MG63 (cell line): Measurements from ENCODE around the gene SLC39A2. TPM values are rescaled to one million over a fixed set of nuclear protein-coding genes. Genes with fewer than 3 reads are reported as not detected.
"Not testable (repeated sequence)": the region's sequence is repeated elsewhere in the genome, so short reads cannot be mapped to it uniquely, and the experiment has no call there.

Experiments used
- DNase-seq: peaks from one replicate; pipeline ENCODE4 v3.0.0-alpha.2; 2020
- H3K27me3 ChIP-seq: fragments of 250-450 bp; sonication (Bioruptor Pico); 2 replicates; pipeline ENCODE4 v1.5.1; 2020; ENCODE audit warnings: mild to moderate bottlenecking, moderate library complexity
- H3K36me3 ChIP-seq: fragments of 250-450 bp; sonication (Bioruptor Pico); 2 replicates; pipeline ENCODE4 v1.5.1; 2020; ENCODE audit warnings: mild to moderate bottlenecking, moderate library complexity
- H3K4me3 ChIP-seq: fragments of 250-450 bp; sonication (Bioruptor Pico); 2 replicates; pipeline ENCODE4 v1.5.1; 2020; ENCODE audit warnings: mild to moderate bottlenecking, moderate library complexity
- H3K9me3 ChIP-seq: fragments of 250-450 bp; sonication (Bioruptor Pico); 2 replicates; pipeline ENCODE4 v1.5.1; 2020; ENCODE audit warnings: mild to moderate bottlenecking, moderate library complexity
- total RNA-seq: library from RNA; depleted of rRNA; stranded (reverse); fragments of >200 nt; shearing (Covaris generic); gene quantifications from 2 replicates; pipeline ENCODE4 v1.2.3, GENCODE V29; 2014; ENCODE audit warnings: low replicate concordance; rRNA removed

Gene SLC39A2, protein sequence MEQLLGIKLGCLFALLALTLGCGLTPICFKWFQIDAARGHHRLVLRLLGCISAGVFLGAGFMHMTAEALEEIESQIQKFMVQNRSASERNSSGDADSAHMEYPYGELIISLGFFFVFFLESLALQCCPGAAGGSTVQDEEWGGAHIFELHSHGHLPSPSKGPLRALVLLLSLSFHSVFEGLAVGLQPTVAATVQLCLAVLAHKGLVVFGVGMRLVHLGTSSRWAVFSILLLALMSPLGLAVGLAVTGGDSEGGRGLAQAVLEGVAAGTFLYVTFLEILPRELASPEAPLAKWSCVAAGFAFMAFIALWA
- not detected in 2 replicates for total RNA-seq

DNA sequence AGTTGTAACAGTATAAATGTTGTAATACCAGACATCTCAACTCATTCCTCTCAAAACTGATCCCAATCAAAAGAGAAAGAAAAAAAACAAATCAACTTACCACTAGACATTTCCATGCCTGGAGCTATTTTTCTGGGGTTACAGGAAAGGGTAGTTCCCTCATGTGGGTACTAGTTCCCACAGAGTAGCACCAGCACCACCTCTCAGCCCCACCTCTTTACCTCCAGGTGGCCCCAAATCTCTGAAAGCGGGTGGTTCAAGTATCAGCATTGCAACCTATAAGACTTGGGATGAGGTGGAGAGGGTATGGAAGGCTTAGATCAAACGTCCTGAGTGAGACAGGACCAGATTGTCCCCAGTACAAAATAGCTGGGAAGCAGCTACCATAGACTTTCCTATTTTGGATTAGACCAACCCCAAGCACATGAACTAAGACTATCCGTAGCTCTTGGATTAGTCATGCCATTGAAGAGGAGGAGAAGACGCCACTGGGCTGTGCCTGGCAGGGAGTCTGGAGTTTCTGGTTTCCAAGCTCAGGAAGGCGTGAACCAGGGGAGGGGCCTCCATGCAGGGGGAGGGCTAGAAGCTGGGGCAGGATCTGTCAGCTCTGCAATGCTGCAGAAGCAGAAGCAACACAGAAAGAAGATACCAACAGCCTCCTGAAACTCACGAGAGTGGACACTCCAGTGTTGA, at the start of gene SLC39A2:
SLC39A2 (plus strand) TSS at position 620 of the 693 bp plus-strand sequence. CDS start 154 bp downstream, outside the sequence.
- H3K9me3 ChIP-seq: no peaks in the 10 kb centered on the region
- peak; percentile 52 for DNase-seq
- H3K4me3 ChIP-seq: no peak within 1 kb of the TSS
- peaks cover 2% of the 10 kb centered on the region; the same call in 1 of the 2 replicates for H3K36me3 ChIP-seq
- no peaks in the 10 kb centered on the region for H3K27me3 ChIP-seq

DNA sequence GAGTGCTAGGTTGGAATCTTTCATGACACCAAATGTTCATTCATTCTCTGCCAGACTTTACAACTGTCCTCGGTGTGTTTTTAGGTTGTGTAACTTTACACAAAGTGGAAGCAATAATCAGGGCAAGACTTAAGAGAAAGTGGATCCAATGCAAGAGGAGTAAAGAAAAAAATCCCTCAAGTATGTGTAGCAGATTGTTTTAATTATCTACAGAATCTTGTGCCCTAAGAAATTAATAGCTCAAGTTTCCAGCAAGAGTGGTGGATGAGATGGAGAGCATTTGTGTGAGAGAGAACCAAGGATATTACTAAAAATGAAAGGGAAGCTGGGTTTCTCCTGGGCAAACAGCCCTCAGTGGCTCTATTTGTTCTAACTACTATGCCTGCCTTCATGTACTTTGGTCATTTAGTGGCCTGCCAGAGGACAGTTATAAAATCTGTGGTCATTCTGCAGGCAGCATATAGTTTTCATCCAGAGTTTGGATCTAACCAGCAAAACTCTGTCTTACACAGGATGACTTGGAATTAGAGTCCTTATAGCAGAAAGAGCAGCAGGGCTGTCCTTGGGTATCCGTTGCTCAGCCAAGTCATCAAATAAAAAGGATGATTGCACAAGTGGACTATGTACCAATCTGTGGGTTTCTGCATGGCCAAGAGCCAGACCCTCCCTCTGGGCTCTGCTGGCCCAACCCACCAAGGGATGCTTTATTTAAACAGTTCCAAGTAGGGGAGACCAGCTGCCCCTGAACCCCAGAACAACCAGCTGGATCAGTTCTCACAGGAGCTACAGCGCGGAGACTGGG, 44.2 kb upstream of the SLC39A2 start, which contains the start of gene RNASE2:
RNASE2 (plus strand) TSS at position 752 of the 802 bp plus-strand sequence. CDS start 285 bp downstream, outside the sequence.
- not testable (repeated sequence) for H3K4me3 ChIP-seq, H3K9me3 ChIP-seq, DNase-seq, H3K36me3 ChIP-seq, H3K27me3 ChIP-seq

- H3K9me3 ChIP-seq, DNase-seq, H3K4me3 ChIP-seq, H3K36me3 ChIP-seq, H3K27me3 ChIP-seq: not testable (repeated sequence)
These were observed 43.6 kb upstream of the SLC39A2 start for GRCh38 chr14:20955538-20955873.

- DNase-seq: no peak
- no peak overlapping the region for H3K4me3 ChIP-seq
These were observed 42.6 kb upstream of the SLC39A2 start for GRCh38 chr14:20956376-20956976.

GRCh38 chr14:20958946-20959345, 40.1 kb upstream of the SLC39A2 start:
- H3K36me3 ChIP-seq, H3K9me3 ChIP-seq, DNase-seq, H3K27me3 ChIP-seq, H3K4me3 ChIP-seq: not testable (repeated sequence)

More at GRCh38 chr14:20956376-20956976, 42.6 kb upstream of the SLC39A2 start:
- Histone ChIP-seq H3K36me3 (no peaks in the 10 kb centered on the region), H3K9me3 (no peaks in the 10 kb centered on the region), H3K27me3 (no peaks in the 10 kb centered on the region)

DNA sequence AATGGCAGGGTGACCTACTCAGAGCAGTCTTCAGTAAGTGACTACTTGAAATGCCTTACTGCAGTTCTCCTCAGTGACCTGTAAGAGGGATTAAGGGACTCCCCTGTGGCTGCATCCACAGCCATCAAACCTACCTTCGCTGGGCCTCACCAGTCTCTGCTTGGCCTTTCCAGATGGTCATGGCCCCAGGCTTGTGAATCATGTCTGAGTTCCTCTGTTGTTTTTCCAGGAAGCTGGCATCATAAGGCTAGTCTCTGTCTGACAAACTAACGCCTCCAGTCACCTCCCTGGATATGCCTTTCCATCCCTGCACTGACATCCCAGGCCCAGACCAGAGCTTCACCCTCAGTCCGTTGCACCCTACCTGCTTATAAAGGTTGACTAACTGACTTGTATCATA, 29.8 kb upstream of the SLC39A2 start:
- DNase-seq: no peak
- no peaks in the 10 kb centered on the region for H3K36me3 ChIP-seq
- H3K9me3 ChIP-seq: no peaks in the 10 kb centered on the region

DNA sequence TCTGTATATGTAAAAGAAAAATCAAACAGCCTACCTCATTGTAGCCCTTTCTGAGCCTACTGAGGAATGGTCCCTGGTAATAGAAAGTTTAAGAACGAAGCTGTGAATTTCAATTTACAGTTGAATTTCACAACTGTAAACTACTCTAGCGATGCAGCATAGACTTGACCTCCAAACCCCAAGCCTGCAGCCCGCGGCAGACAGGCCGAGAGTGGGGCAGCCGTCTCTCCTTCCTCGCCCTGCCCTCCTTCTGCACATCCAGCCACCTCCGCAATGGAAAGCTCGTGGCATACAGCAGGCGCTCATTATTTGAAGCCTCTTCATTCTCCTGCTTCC, 28.5 kb upstream of the SLC39A2 start:
- Histone ChIP-seq H3K4me3 (peak overlapping the region; percentile 52), H3K9me3 (no peaks in the 10 kb centered on the region), H3K27me3 (0 out of 2 replicates have a peak, but pooled peaks cover 3% of the 10 kb centered on the region), H3K36me3 (no peaks in the 10 kb centered on the region)
- DNase-seq: no peak

More for the DNA sequence above, 29.8 kb upstream of the SLC39A2 start:
- Histone ChIP-seq H3K4me3 (no peak overlapping the region), H3K27me3 (0 out of 2 replicates have a peak, but pooled peaks cover 3% of the 10 kb centered on the region)

GRCh38 chr14:20970983-20971704, 27.9 kb upstream of the SLC39A2 start:
- Histone ChIP-seq H3K4me3 (peak overlapping the region; percentile 52), H3K9me3 (no peaks in the 10 kb centered on the region), H3K27me3 (0 out of 2 replicates have a peak, but pooled peaks cover 3% of the 10 kb centered on the region), H3K36me3 (no peaks in the 10 kb centered on the region)
- DNase-seq: peak; percentile 74

DNA sequence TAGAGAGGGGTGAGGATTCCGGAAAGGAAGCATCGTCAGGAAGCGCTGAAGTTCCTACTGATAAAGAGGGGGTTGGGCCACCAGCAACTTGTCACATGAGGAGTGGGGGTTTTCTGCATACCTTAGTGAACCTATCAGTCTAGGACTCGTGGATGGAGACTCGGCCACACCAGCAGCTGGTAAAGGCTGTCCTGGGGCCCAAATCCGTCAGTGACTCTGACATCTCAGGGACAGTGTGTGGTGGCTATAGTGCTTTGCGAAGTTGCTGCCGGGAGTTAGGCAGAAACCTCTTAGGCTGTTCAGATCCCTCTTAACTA, 27.4 kb upstream of the SLC39A2 start:
- H3K36me3 ChIP-seq: no peaks in the 10 kb centered on the region
- no peaks in the 10 kb centered on the region for H3K9me3 ChIP-seq
- 0 out of 2 replicates have a peak, but pooled peaks cover 3% of the 10 kb centered on the region for H3K27me3 ChIP-seq
- DNase-seq: no peak
- peak overlapping the region; percentile 52; the same call in 1 of the 2 replicates for H3K4me3 ChIP-seq

- H3K9me3 ChIP-seq: no peaks in the 10 kb centered on the region
- H3K36me3 ChIP-seq: no peaks in the 10 kb centered on the region
- DNase-seq: no peak
- no peak overlapping the region for H3K4me3 ChIP-seq
- H3K27me3 ChIP-seq: no peaks in the 10 kb centered on the region
These were observed 25.6 kb upstream of the SLC39A2 start for GRCh38 chr14:20973501-20973900.

DNA sequence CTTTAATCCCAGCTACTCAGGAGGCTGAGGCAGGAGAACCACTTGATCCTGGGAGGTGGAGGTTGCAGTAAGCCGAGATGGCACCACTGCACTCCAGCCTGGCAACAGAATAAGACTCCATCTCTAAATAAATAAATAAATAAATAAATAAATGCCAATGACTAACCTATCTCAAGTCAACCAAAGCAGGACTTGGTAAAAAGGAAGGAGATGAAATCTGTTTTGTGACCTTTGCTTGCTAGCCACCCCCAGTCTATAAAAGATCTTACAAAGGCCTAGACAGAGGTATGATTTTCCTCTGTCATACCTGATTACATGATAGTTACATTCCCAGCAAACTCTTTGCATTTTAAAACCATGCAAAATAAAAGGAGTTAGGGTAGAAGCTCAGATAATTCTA, 22.8 kb upstream of the SLC39A2 start:
- H3K9me3 ChIP-seq: no peaks in the 10 kb centered on the region
- no peak overlapping the region for H3K4me3 ChIP-seq
- H3K36me3 ChIP-seq: no peaks in the 10 kb centered on the region
- DNase-seq: no peak
- H3K27me3 ChIP-seq: no peaks in the 10 kb centered on the region

DNA sequence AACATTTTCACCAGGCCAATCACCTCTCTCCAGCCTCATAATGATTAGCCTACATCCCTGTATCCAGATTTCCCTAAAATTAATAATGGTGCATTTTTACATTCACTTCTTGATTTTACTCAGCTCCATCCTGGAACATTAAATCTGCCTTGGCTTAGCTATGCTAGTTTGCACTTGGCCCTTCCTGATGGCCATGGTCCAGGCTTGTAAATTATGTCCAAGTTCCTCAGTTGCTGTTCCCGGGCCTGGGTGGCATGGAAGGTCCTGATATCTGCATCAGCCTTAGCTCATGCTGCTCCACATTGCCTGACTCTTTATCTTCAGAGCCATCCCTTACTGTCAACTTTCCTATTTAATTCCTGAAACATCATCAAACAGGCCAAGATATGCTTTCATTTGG, 20.4 kb upstream of the SLC39A2 start:
- Histone ChIP-seq H3K9me3 (no peaks in the 10 kb centered on the region), H3K27me3 (no peaks in the 10 kb centered on the region), H3K36me3 (no peaks in the 10 kb centered on the region), H3K4me3 (no peak overlapping the region)
- DNase-seq: no peak

DNA sequence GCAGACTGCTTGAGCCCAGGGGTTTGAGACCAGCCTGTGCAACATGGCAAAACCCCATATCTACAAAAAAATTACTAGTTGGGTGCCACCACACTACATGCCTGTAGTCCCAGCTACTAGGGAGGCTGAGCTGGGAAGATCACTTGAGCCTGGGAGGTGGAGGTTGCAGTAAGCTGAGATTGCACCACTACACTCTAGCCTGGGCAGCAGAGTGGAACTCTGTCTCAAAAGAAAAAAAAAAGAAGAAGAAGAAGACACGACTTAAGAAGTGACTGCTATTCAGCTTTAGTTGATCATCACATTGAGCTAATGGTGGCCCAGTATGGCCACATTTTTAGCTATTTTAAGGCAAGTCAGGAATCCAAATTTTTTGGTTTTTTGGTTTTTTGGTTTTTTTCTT, 18.2 kb upstream of the SLC39A2 start:
- H3K4me3 ChIP-seq: no peak overlapping the region
- H3K9me3 ChIP-seq: no peaks in the 10 kb centered on the region
- H3K27me3 ChIP-seq: no peaks in the 10 kb centered on the region
- H3K36me3 ChIP-seq: no peaks in the 10 kb centered on the region
- DNase-seq: no peak

DNA sequence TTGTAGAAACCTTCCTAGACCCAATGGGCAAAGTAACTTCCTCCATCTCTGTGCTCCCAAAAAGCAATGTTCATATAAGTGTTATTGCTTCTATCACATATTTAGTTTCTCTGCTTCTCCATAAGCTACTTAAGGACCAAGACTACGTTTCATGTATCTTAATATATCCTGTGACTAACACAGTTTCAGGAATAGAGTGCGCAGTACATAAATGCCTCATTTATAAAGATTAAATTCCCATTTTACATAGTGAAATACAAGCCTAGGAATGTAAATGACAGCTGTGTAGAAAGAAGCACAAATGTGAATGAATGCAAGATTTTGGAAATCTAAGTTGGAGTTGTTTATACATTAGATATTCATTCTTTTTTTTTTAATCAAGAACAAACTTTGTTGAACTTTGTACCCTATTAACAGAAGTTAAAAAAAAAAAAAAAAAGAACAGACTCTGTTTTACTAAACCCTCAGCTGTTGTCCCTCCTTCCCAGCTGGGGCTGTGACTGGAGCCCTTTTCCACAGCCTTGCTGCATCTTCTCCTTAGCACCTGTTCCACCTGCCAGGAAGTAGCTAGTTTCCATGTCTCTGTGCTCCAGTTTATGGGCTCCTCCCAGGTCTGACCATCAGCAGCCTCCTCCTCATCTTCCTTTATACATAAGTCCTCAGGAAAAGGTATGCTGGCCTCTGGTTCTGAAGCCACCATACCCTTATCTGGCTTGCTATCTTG, 16.3 kb upstream of the SLC39A2 start:
- Histone ChIP-seq H3K4me3 (no peak overlapping the region), H3K36me3 (no peaks in the 10 kb centered on the region), H3K9me3 (no peaks in the 10 kb centered on the region), H3K27me3 (no peaks in the 10 kb centered on the region)
- no peak for DNase-seq

DNA sequence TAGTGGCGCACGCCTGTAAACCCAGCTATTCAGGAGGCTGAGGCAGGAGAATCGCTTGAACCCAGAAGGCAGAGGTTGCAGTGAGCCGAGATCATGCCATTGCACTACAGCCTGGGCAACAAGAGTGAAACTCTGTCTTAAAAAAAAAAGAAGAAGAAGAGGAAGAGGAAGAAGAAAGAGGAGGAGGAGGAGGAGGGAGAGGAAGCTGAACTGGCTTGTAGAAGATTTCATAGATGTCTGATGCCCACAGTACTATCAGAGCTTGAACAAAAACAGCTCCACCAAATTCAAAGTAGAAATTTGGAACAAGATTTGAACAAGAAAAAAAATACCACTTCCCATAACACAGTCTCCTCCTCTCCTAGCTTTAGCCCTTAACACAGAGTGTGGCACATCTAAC, 13.4 kb upstream of the SLC39A2 start:
- not testable (repeated sequence) for H3K36me3 ChIP-seq, H3K27me3 ChIP-seq, H3K9me3 ChIP-seq, DNase-seq, H3K4me3 ChIP-seq

DNA sequence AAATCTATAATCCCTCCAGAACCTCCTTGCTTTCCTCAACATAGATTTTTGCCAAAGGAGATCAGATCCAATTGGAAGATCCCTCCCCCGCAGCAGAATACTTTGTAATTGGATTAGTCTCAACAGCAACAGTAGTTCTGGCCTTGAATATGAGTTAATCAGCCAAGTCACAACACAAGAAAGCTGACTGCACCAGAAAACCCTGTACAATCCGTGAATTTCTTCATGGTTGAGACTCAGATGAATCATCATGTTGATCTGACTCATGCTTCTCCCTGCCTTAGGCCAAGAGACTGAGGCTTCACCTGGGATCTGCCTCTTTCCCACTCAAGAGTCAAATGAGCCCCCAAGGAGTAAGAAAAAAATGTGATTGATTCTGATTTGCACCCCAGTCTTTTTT, 12.3 kb upstream of the SLC39A2 start:
- H3K4me3 ChIP-seq: no peak overlapping the region
- H3K36me3 ChIP-seq: peaks cover 2% of the 10 kb centered on the region
- H3K9me3 ChIP-seq: no peaks in the 10 kb centered on the region
- peak; percentile 45 for DNase-seq
- H3K27me3 ChIP-seq: no peaks in the 10 kb centered on the region
